GM21423 (cell line): ENCODE data around the gene ANKRD13A.
"Not testable (repeated sequence)": the region's sequence is repeated elsewhere in the genome, so short reads cannot be mapped to it uniquely, and the experiment has no call there.

Source experiments
- ATAC-seq: cut with Tn5 transposase; IDR thresholded peaks from one replicate; pipeline ENCODE4 v1.9.1; 2021; ENCODE audit warnings: mild to moderate bottlenecking, moderate library complexity; ENCODE audit not compliant: unreplicated experiment

ANKRD13A gene

GRCh38 chr12:110077800-110078199 is 78.6 kb downstream of the ANKRD13A start:
- no peak for ATAC-seq

- peak; percentile 81 for ATAC-seq
Observed at GRCh38 chr12:110079477-110080400, 80.5 kb downstream of the ANKRD13A start.

- ATAC-seq: no peak
Observed at GRCh38 chr12:110080410-110080809, 81.2 kb downstream of the ANKRD13A start.

GRCh38 chr12:110084314-110085015 is 85.2 kb downstream of the ANKRD13A start:
- no peak for ATAC-seq

- ATAC-seq: not testable (repeated sequence)
Observed at GRCh38 chr12:110088216-110088615, 89.0 kb downstream of the ANKRD13A start.

GRCh38 chr12:110088936-110089335 is 89.7 kb downstream of the ANKRD13A start:
- ATAC-seq: no peak
